Ectodermal cell (in vitro differentiated cells): ENCODE data around the gene ALMS1.
A peak's percentile ranks its signal among the peaks of the same experiment; 100 is the strongest.

Experiments used
- H3K27ac ChIP-seq: 2 replicates; pipeline ENCODE4 v1.7.0; 2013; ENCODE audit warnings: mild to moderate bottlenecking, low read depth, low read length; ENCODE audit not compliant: insufficient read depth, poor library complexity, severe bottlenecking
- H3K27me3 ChIP-seq: 2 replicates; pipeline ENCODE4 v1.7.0; 2013; ENCODE audit warnings: mild to moderate bottlenecking, low read length; ENCODE audit not compliant: insufficient read depth, control insufficient read depth, poor library complexity, severe bottlenecking
- H3K36me3 ChIP-seq: one replicate; pipeline ENCODE4 v1.7.0; 2013; ENCODE audit warnings: low read length; ENCODE audit not compliant: control insufficient read depth, insufficient read depth
- H3K4me1 ChIP-seq: one replicate; pipeline ENCODE4 v1.7.0; 2013; ENCODE audit warnings: low read length; ENCODE audit not compliant: control insufficient read depth, insufficient read depth
- H3K4me3 ChIP-seq: 2 replicates; pipeline ENCODE4 v1.7.0; 2013; ENCODE audit warnings: low read depth, low read length, control low read depth; ENCODE audit not compliant: insufficient read depth
- H3K9me3 ChIP-seq: 2 replicates; pipeline ENCODE4 v1.7.0; 2013; ENCODE audit warnings: mild to moderate bottlenecking, low read length, moderate library complexity; ENCODE audit not compliant: control insufficient read depth
- whole genome bisulfite sequencing, 2 experiments: methylation state at CpG; one replicate each; pipeline ENCODE4 v1.1.7; 2013; ENCODE audit warnings: missing lambda C conversion rate in 2 of 2; 5-methylcytosine and 5-hydroxymethylcytosine counted together

ALMS1 gene

DNA sequence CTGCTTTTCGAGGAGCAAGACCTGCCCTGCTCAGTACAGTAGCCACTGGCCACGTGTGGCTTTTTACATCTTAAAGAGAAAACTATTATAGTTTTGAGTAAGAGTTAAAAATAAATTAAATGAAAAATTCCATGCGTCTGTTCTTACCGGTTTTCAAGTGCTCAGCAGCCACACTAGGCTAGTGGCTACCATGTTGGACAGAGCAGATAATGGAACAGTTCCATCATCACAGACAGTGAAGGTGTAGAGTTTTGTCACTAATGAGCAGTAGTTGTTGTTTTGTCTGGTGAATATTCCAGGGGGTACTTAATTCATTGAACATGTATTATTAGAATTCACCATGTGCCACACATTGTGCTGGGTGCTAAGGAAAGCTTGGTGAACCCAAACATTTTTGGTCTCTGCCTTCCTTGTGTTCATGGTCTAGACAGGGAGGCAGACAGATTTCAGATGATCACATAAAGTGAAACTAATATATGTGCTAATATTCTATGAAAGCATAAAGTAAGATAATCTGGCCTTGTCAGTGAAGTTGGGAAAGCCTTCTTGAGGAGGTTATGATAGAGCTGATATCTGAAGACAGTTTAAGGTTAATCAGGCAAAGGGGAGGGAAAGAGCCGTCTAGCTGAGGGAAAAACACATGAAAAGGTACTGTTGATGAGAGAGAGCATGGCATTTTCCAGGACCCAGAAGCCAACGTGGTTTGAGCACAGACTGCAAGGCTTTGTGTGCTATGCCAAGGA lies 1.4 kb downstream of the ALMS1 start:
- no peaks in the 10 kb centered on the region for H3K36me3 ChIP-seq
- H3K4me1 ChIP-seq, result no peaks in the 10 kb centered on the region
- WGBS, 2 experiments, result 31 to 36% methylated on average over 5 to 6 of the region's 6 CpGs
- no peak overlapping the region for H3K27ac ChIP-seq
- H3K27me3 ChIP-seq, result peaks cover 23% of the 10 kb centered on the region
- peak overlapping the region; percentile 98 for H3K4me3 ChIP-seq
- H3K9me3 ChIP-seq, result no peaks in the 10 kb centered on the region

DNA sequence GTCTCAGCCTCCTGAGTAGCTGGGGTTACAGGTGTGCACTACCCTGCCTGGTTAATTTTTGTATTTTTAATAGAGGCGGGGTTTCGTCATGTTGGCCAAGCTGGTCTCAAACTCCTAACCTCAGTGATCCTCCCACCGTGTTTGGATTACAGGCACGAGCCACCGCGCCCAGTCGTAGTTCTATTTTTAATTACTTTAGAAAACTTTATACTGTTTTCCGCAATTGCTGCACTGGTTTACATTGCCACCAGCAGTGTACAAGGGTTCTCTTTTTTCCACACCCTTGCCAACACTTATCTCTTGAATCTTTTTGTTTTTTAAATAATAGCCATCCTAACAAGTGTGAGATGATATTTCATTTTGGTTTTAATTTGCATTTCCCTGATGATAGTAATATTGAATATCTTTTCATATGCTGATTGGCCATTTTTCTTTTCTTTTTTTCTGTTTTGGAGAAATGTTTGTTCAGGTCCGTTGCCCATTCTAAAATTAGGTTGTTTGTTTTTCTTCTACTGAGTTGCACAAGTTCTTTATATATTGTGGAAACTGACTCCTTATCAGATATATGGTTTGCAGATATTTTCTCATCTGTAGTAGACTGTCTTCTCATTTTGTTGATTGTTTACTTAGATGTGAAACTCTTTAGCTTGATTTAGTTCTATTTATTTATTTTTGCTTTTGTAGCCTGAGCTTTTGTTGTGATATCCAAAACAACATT lies 16.9 kb downstream of the ALMS1 start:
- H3K9me3 ChIP-seq, result no peaks in the 10 kb centered on the region
- H3K4me3 ChIP-seq, result no peak overlapping the region
- WGBS, 2 experiments, result 95 to 98% methylated on average over 9 of the region's 9 CpGs
- H3K4me1 ChIP-seq, result no peaks in the 10 kb centered on the region
- no peak overlapping the region for H3K27ac ChIP-seq
- no peaks in the 10 kb centered on the region for H3K27me3 ChIP-seq
- peaks cover 9% of the 10 kb centered on the region for H3K36me3 ChIP-seq

DNA sequence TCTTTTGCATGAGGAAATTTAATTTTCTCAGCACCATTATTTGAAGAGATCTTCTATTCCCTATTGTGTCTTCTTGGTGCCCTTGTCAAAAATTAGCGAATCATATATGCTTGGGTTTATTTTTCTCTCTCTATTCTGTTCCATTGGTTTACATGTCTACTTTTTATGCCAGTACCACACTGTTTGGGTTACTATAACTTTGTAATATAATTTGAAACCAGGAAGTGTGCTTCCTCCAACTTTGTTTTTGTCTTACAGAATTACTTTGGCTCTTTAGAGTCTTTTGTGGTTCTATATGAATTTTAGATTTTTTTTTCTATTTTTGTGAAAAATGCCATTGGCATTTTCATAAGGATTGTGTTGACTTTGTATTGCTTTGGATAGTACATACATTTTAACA lies 17.6 kb downstream of the ALMS1 start:
- H3K36me3 ChIP-seq, result peaks cover 9% of the 10 kb centered on the region
- no peaks in the 10 kb centered on the region for H3K27me3 ChIP-seq
- WGBS, 2 experiments, result 83% methylated on average over 1 of the region's 1 CpG; no CpG with 5 or more reads in 1 of the 2 experiments
- no peak overlapping the region for H3K4me3 ChIP-seq
- no peaks in the 10 kb centered on the region for H3K9me3 ChIP-seq
- H3K27ac ChIP-seq, result no peak overlapping the region
- H3K4me1 ChIP-seq, result no peaks in the 10 kb centered on the region

DNA sequence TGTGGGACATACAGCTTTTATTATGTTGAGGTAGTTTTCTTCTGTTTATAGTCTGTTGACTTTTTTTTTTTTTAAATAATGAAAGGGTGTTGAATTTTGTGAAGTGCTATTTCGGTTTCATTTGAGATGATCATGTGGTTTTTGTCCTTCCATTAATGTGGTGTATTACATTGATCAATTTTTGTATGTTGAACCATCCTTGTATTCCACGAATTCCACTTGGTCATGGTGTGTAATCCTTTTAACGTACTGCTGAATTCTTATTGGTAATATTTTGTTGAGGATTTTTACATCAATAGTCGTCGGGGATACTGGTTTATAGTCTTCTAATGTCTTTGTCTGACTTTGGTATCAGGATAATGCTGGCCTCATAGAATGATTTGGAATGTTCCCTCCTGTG lies 18.8 kb downstream of the ALMS1 start:
- Histone ChIP-seq H3K27me3 (no peaks in the 10 kb centered on the region), H3K27ac (no peak overlapping the region), H3K4me3 (no peak overlapping the region), H3K36me3 (peaks cover 4% of the 10 kb centered on the region), H3K4me1 (no peaks in the 10 kb centered on the region), H3K9me3 (no peaks in the 10 kb centered on the region)
- WGBS, 2 experiments, result 95 to 97% methylated on average over 5 of the region's 5 CpGs

DNA sequence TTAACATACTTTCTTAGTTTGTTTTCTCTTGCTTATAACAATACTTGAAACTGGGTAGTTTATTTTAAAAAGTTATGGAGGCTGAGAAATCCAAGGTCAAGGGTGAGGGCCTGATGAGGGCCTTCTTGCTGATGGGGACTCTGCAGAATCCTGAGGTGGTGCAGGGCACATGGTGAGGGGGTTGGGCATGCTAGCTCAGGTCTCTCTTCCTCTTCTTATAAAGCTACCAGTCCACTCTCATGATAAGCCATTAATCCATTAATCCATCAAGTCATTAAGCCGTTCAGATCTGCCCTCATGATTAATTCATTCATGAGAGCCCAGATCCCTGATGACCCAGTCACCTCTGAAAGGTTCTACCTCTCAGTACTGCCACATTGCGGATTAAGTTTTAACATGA lies 21.4 kb downstream of the ALMS1 start:
- Histone ChIP-seq H3K27me3 (no peaks in the 10 kb centered on the region), H3K9me3 (no peaks in the 10 kb centered on the region), H3K4me1 (no peaks in the 10 kb centered on the region), H3K4me3 (no peak overlapping the region), H3K27ac (no peak overlapping the region), H3K36me3 (peaks cover 3% of the 10 kb centered on the region)
- 88 to 97% methylated on average over 1 of the region's 2 CpGs for WGBS, 2 experiments

DNA sequence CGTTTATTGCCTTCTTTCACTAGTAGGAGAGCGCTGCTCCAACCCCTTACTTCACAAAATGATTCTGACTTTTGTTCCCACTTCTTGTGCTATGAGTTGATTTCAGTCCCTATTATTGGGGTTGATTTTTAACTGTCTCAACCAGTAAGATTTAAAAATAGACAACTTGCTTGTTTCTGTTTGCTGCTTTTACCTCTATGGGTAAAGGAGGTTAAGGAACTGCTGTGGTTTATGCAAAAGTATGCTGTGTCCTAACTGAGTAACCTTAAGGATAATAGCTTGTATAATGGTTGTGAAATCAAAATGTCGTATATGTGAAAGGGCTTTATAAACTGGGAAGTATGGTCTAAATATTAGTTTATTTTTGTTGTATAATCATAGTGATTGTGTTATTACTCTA lies 22.6 kb downstream of the ALMS1 start:
- no peaks in the 10 kb centered on the region for H3K27me3 ChIP-seq
- H3K27ac ChIP-seq, result no peak overlapping the region
- H3K4me1 ChIP-seq, result no peaks in the 10 kb centered on the region
- H3K9me3 ChIP-seq, result no peaks in the 10 kb centered on the region
- H3K36me3 ChIP-seq, result peaks cover 3% of the 10 kb centered on the region
- 85 to 90% methylated on average over 3 of the region's 3 CpGs for WGBS, 2 experiments
- no peak overlapping the region for H3K4me3 ChIP-seq

DNA sequence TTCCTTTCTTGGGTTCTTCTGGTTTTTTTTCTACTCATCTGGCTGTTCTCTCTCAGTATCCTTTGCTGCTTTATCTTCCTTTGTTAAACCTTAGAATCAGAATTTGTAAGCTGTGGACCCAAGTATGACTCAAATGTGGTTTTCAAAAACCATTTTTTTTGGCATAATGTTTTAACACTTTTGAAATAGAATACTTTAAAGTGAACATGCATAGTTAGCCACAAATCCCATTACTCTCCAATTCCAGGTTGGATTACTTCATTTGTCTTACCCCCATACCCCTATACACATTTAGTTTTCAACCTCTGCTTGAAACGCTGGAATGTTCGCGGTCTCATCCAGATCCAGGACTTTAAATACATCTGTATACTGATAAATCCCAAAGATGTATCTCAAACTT lies 29.1 kb downstream of the ALMS1 start:
- peaks cover 3% of the 10 kb centered on the region for H3K36me3 ChIP-seq
- no peak overlapping the region for H3K4me3 ChIP-seq
- H3K27ac ChIP-seq, result no peak overlapping the region
- no peaks in the 10 kb centered on the region for H3K9me3 ChIP-seq
- H3K27me3 ChIP-seq, result no peaks in the 10 kb centered on the region
- WGBS, 2 experiments, result 92 to 97% methylated on average over 3 of the region's 3 CpGs
- H3K4me1 ChIP-seq, result no peaks in the 10 kb centered on the region

DNA sequence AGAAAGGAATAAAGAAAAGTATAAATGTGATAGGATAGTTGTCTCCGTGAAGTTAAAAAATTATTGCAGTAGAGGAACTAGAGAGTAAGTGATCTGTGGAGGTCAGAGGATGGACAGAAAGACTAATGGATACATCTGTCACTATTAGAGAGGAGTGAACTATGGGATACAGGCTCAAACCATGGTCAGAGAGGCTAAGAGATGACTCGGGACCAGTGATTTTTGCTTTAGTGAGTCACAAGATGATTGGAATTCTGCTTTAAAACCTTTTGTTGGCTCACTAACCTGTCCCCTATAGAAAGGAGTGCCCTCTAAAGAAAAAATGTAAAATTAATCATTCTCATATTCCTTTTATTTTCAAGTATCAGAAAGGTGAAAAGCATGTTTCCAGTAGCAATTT lies 30.3 kb downstream of the ALMS1 start:
- Histone ChIP-seq H3K36me3 (peaks cover 3% of the 10 kb centered on the region), H3K27me3 (no peaks in the 10 kb centered on the region), H3K27ac (no peak overlapping the region), H3K4me3 (no peak overlapping the region), H3K4me1 (no peaks in the 10 kb centered on the region), H3K9me3 (no peaks in the 10 kb centered on the region)
- WGBS, 2 experiments, result 92 to 98% methylated on average over 2 of the region's 2 CpGs

DNA sequence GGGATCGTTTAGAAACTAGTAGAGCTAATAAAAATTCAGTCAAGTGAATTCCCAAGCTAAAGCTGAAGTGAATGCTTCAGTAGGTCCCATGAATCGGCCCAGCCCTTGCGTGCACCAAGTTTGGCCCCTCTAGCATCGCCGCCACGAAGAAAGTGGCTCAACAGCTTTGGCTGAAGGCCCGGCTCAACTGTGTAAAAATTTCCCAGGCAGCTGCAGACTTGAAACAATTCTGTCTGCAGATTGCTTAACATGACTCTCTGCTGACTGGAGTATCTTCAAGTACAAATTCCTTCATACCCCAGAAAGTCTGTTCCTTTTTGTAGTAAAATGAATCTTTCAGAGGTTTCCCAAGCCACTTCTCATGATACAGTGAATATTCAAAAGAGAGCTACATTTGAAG lies 32.7 kb downstream of the ALMS1 start:
- Histone ChIP-seq H3K27me3 (no peaks in the 10 kb centered on the region), H3K4me3 (no peak overlapping the region), H3K36me3 (no peaks in the 10 kb centered on the region), H3K9me3 (no peaks in the 10 kb centered on the region), H3K27ac (no peak overlapping the region), H3K4me1 (no peaks in the 10 kb centered on the region)
- 95 to 97% methylated on average over 7 of the region's 7 CpGs for WGBS, 2 experiments

DNA sequence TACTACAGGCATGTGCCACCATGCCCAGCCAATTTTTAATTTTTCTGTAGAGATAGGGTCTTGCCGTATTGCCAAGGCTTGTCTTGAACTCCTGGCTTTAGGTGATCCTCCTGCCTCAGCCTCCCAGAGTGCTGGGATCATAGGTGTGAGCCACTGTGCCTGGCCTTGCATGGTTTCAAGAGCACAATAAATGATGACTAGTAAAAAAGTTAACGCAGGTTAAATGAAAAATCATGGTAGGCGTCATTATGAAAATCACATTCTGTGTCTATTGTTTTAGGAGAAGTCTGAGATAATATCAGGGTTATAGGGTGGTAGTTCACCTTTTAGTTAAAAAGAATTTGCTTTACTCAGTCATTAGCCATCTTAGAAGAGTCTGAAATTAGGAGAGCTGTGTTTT lies 38.3 kb downstream of the ALMS1 start:
- Histone ChIP-seq H3K27me3 (no peaks in the 10 kb centered on the region), H3K27ac (no peak overlapping the region), H3K36me3 (peaks cover 7% of the 10 kb centered on the region), H3K4me1 (no peaks in the 10 kb centered on the region), H3K4me3 (no peak overlapping the region), H3K9me3 (no peaks in the 10 kb centered on the region)
- WGBS, 2 experiments, result 91 to 95% methylated on average over 3 of the region's 3 CpGs
